HG03342 (cell line): ENCODE results near the gene PLB1.
"Not testable (repeated sequence)": the region's sequence is repeated elsewhere in the genome, so short reads cannot be mapped to it uniquely, and the experiment has no call there.

Experiments used
- ATAC-seq: cut with Tn5 transposase; IDR thresholded peaks from one replicate; pipeline ENCODE4 v1.9.1; 2021; ENCODE audit warnings: mild to moderate bottlenecking, moderate library complexity; ENCODE audit not compliant: unreplicated experiment

Gene PLB1

GRCh38 chr2:28530782-28531181 is 34.9 kb downstream of the PLB1 start:
- no peak for ATAC-seq

- no peak for ATAC-seq
Observed at GRCh38 chr2:28532399-28532798, 36.5 kb downstream of the PLB1 start.

GRCh38 chr2:28533044-28533680 is 37.3 kb downstream of the PLB1 start:
- ATAC-seq, result no peak

GRCh38 chr2:28534817-28535216 is 39.0 kb downstream of the PLB1 start:
- ATAC-seq, result no peak

GRCh38 chr2:28538134-28538533 is 42.3 kb downstream of the PLB1 start:
- no peak for ATAC-seq

GRCh38 chr2:28538652-28539051 is 42.8 kb downstream of the PLB1 start:
- no peak for ATAC-seq

DNA sequence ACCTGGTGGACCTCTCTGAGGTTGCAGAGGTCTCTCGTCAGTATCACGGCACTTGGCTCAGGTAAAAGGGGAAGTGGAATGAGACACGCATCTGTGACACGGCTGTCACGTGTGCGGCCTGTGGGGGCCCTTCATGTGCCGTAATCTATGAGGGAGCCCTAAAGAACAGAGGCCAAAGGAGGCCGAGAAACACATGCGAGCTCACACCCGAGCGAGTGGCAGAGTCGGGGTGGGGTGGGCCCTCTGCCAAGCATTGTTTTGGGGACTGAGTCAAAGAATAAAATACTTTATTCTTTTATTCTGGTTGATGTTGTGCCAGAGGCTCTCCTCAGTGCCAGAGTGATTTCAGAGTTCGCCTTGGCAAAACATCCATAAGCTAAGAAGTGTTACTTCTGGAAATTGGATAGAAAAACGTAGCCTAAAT is 43.3 kb downstream of the PLB1 start:
- ATAC-seq, result no peak

- ATAC-seq, result no peak
Observed at GRCh38 chr2:28543316-28544035, 47.6 kb downstream of the PLB1 start.

- no peak for ATAC-seq
Observed at GRCh38 chr2:28544036-28544346, 48.1 kb downstream of the PLB1 start.

GRCh38 chr2:28544405-28544921 is 48.6 kb downstream of the PLB1 start:
- no peak for ATAC-seq

DNA sequence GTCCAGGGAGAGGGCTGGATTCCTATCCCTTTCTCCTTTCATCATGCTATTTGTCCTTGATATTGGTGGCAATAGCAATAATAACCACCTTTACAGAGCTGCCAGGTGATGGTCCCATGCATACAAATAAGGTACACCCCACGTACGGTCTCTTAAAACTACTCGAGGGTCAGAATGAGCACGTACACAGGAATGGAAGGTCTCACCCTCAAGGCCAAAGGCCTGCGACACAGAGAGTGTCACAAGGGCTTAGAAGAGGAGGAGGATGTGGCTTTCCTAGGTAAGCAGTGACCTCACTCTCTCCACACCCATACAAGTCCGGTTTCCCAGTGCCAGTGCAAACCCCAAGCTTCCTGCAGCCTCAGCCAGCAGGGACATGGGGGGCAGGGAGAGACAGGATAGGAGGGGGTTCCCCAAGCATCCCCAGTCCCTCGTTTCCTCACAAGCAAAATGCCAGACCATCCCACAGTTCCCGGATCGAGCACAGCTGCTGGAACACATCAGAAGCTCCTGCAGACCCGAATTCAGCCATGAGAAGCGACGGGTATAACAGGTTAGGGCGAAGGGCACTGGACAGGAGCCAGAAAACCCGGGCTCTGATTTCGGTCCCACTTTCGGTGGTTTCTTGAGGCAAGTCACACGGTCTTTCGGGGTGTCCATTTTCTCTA is 49.2 kb downstream of the PLB1 start:
- no peak for ATAC-seq

- no peak for ATAC-seq
Observed at GRCh38 chr2:28545590-28546200, 49.8 kb downstream of the PLB1 start.

- ATAC-seq, result no peak
Observed at GRCh38 chr2:28546242-28546641, 50.4 kb downstream of the PLB1 start.

- ATAC-seq, result no peak
Observed at GRCh38 chr2:28547223-28547860, 51.5 kb downstream of the PLB1 start.

DNA sequence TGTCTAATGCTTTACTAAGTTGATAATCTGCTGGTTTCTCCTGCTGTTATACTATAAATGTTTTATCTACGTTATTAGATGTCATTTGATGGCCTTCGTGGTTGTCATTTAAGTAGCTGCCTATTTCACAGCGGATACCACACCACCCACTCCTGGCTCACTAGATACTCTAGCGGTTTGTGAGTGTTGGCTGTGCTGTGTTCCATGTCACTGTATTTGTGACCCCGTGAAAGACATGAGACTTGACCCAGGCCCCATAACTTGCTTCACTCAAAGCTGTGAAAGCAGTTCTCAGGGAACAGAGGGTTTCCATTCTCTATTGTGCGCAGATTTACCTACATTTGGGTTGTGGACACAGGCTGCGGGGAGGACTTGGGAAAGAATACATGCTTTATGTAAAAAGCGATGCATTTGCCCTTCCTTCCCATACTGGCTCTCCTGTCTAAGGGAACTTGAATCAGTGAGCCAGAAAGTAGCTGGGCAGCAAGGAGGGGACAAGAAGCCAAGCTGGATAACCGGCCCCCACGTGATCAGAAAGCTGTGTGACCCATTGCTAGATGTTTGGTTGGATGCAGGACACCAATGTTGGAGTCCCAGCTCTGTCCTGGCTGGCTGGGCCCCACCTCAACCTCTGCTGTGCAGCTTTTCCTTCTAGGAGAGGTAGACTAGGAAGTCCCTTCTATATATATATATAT is 52.2 kb downstream of the PLB1 start:
- ATAC-seq, result no peak

DNA sequence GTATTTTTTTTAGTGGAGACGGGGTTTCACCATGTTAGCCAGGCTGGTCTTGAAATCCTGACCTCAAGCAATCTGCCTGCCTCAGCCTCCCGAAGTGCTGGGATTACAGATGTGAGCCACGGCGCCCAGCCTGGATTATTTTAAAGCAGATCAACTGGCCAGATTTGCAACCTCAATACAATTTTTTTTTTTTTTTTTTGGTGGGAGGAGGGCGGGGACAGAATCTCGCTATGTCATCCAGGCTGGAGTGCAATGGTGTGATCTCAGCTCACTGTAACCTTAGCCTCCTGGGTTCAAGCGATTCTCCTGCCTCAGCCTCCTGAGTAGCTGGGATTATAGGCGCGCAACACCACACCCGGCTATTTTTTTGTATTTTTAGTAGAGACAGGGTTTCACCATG is 54.5 kb downstream of the PLB1 start:
- not testable (repeated sequence) for ATAC-seq

- no peak for ATAC-seq
Observed at GRCh38 chr2:28552045-28552823, 56.4 kb downstream of the PLB1 start.

DNA sequence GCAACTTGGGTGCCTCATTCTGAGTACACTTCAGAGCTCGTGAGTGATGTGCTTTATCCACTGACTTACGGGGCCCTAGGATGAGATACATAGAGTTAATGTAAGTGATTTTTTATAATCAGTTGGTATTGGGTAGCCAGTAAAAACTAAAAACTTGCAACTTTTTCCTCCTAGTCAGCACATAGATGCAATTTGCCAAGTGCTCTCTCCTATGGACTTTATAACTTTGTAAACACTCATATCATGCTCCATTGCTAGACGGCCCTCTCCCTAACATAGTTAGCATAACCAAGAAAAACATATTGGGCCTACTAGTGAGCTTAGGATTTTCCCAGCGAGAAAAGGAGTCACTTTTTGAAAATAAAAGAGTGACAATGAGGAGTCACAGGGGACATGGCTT is 60.4 kb downstream of the PLB1 start:
- ATAC-seq, result no peak

DNA sequence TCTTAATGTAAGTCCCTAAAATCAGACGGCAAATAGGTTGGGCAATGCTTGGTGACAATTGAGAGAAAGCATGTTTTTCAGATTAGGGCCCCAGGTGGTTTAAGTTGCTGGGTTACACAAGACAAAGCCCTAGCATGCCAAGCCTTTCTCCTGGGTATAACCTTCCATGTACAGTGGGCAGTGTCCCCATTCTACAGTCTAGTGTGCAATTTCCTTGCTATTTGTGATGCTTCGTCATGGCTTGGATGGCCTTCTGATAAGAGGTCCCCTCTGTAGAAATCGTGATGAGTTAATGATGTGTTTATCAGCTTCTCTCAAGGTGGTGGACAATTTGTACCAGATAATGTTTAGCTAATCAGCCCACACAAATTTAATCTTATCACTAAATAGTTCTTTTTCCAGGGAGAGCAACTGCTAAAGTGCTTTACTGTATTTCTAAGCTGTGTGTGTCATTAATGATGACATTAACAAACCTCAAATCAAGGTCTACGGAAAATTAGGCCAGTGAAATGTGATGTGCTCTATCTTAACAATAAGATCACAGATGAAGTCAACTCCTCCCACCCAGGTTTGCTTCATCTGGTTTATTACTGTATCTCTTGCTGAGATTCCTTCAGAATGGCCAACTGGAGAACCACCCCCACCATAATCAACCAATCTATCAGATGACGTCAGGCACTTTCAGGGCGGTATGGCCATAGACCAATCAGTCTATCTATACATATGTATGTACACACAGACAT is 61.7 kb downstream of the PLB1 start:
- no peak for ATAC-seq
